Memory B cell (primary cell): ENCODE data around the gene GALNT3.

Experiments used
- ATAC-seq: fragments of 150-1000 bp; cut with Tn5 transposase; 2 replicates; pipeline ENCODE4 v1.10.0; 2021; ENCODE audit warnings: low read depth, mild to moderate bottlenecking, moderate library complexity
- DNase-seq, 2 donors: peaks; one replicate each; pipeline ENCODE4 v3.0.0; 2022; ENCODE audit warnings: low spot score in 2 of 2
- H3K27ac Mint-ChIP-seq: one replicate; pipeline ENCODE4 v1.8.0; 2022; ENCODE audit warnings: mild to moderate bottlenecking, moderate library complexity, mixed read lengths
- H3K27me3 Mint-ChIP-seq: one replicate; pipeline ENCODE4 v1.8.0; 2022; ENCODE audit warnings: mixed read lengths
- H3K36me3 Mint-ChIP-seq: one replicate; pipeline ENCODE4 v1.8.0; 2022; ENCODE audit warnings: mild to moderate bottlenecking, mixed read lengths
- H3K4me1 Mint-ChIP-seq: one replicate; pipeline ENCODE4 v1.8.0; 2022; ENCODE audit warnings: mixed read lengths
- H3K4me3 Mint-ChIP-seq: one replicate; pipeline ENCODE4 v1.8.0; 2022; ENCODE audit warnings: mild to moderate bottlenecking, moderate library complexity, mixed read lengths
- H3K9me3 Mint-ChIP-seq: one replicate; pipeline ENCODE4 v1.8.0; 2022; ENCODE audit warnings: mixed read lengths

The GALNT3 gene

GRCh38 chr2:165814473-165814872 is 20.4 kb upstream of the GALNT3 start:
- Mint-ChIP-seq H3K36me3 (no peaks in the 10 kb centered on the region), H3K4me1 (peaks cover 35% of the 10 kb centered on the region), H3K27ac (peak overlapping the region; percentile 90), H3K4me3 (peak overlapping the region; percentile 31), H3K27me3 (no peaks in the 10 kb centered on the region), H3K9me3 (peaks cover 1% of the 10 kb centered on the region)
- DNase-seq (no peak), ATAC-seq (no peak)

- H3K9me3 Mint-ChIP-seq = peaks cover 1% of the 10 kb centered on the region
- no peak overlapping the region for H3K27ac Mint-ChIP-seq
- no peak overlapping the region for H3K4me3 Mint-ChIP-seq
- H3K27me3 Mint-ChIP-seq = no peaks in the 10 kb centered on the region
- DNase-seq = no peak
- peaks cover 3% of the 10 kb centered on the region for H3K36me3 Mint-ChIP-seq
- peaks cover 23% of the 10 kb centered on the region for H3K4me1 Mint-ChIP-seq
- no peak for ATAC-seq
Measured at GRCh38 chr2:165811592-165812370, 17.7 kb upstream of the GALNT3 start.

- Mint-ChIP-seq H3K27ac (no peak overlapping the region), H3K27me3 (no peaks in the 10 kb centered on the region), H3K36me3 (peaks cover 3% of the 10 kb centered on the region), H3K9me3 (peaks cover 1% of the 10 kb centered on the region), H3K4me3 (no peak overlapping the region), H3K4me1 (peaks cover 11% of the 10 kb centered on the region)
- no peak for ATAC-seq
- DNase-seq = no peak
Measured at GRCh38 chr2:165810418-165810817, 16.4 kb upstream of the GALNT3 start.

GRCh38 chr2:165804719-165805118 is 10.7 kb upstream of the GALNT3 start:
- Mint-ChIP-seq H3K27me3 (no peaks in the 10 kb centered on the region), H3K4me3 (no peak overlapping the region), H3K27ac (no peak overlapping the region), H3K9me3 (no peaks in the 10 kb centered on the region), H3K36me3 (peaks cover 20% of the 10 kb centered on the region), H3K4me1 (no peaks in the 10 kb centered on the region)
- ATAC-seq = no peak
- DNase-seq = no peak

GRCh38 chr2:165803123-165803760 is 9.2 kb upstream of the GALNT3 start:
- no peak overlapping the region for H3K27ac Mint-ChIP-seq
- peaks cover 21% of the 10 kb centered on the region for H3K36me3 Mint-ChIP-seq
- DNase-seq = no peak
- no peaks in the 10 kb centered on the region for H3K27me3 Mint-ChIP-seq
- H3K4me3 Mint-ChIP-seq = no peak overlapping the region
- no peaks in the 10 kb centered on the region for H3K4me1 Mint-ChIP-seq
- no peak for ATAC-seq
- no peaks in the 10 kb centered on the region for H3K9me3 Mint-ChIP-seq

- ATAC-seq (no peak), DNase-seq (no peak)
- no peak overlapping the region for H3K27ac Mint-ChIP-seq
- peaks cover 18% of the 10 kb centered on the region for H3K36me3 Mint-ChIP-seq
- no peaks in the 10 kb centered on the region for H3K9me3 Mint-ChIP-seq
- H3K27me3 Mint-ChIP-seq = no peaks in the 10 kb centered on the region
- peaks cover 3% of the 10 kb centered on the region for H3K4me1 Mint-ChIP-seq
- H3K4me3 Mint-ChIP-seq = no peak overlapping the region
Measured at GRCh38 chr2:165801176-165801575, 7.1 kb upstream of the GALNT3 start.

- Mint-ChIP-seq H3K36me3 (peaks cover 17% of the 10 kb centered on the region), H3K4me1 (peaks cover 11% of the 10 kb centered on the region), H3K27ac (peak overlapping the region; percentile 39), H3K4me3 (no peak overlapping the region), H3K9me3 (no peaks in the 10 kb centered on the region), H3K27me3 (no peaks in the 10 kb centered on the region)
- DNase-seq (no peak), ATAC-seq (no peak)
Measured at GRCh38 chr2:165796819-165797530, 2.9 kb upstream of the GALNT3 start.

GRCh38 chr2:165796129-165796528 is 2.1 kb upstream of the GALNT3 start:
- Mint-ChIP-seq H3K9me3 (no peaks in the 10 kb centered on the region), H3K36me3 (peaks cover 10% of the 10 kb centered on the region), H3K4me3 (no peak overlapping the region), H3K27ac (no peak overlapping the region), H3K4me1 (peaks cover 11% of the 10 kb centered on the region), H3K27me3 (no peaks in the 10 kb centered on the region)
- ATAC-seq (no peak), DNase-seq (no peak)

GRCh38 chr2:165795011-165795410 is 964 bp upstream of the GALNT3 start:
- no peak for ATAC-seq
- no peaks in the 10 kb centered on the region for H3K27me3 Mint-ChIP-seq
- H3K4me1 Mint-ChIP-seq = peaks cover 11% of the 10 kb centered on the region
- no peak for DNase-seq
- H3K4me3 Mint-ChIP-seq = peak overlapping the region; percentile 97
- peak overlapping the region; percentile 96 for H3K27ac Mint-ChIP-seq
- H3K9me3 Mint-ChIP-seq = no peaks in the 10 kb centered on the region
- H3K36me3 Mint-ChIP-seq = peaks cover 5% of the 10 kb centered on the region

GRCh38 chr2:165794536-165794928 is 485 bp upstream of the GALNT3 start:
- H3K27me3 Mint-ChIP-seq = no peaks in the 10 kb centered on the region
- no peaks in the 10 kb centered on the region for H3K9me3 Mint-ChIP-seq
- peak in 1 of 2 donors; percentile 64 for DNase-seq
- H3K4me1 Mint-ChIP-seq = peaks cover 11% of the 10 kb centered on the region
- peak overlapping the region; percentile 97 for H3K4me3 Mint-ChIP-seq
- peak; percentile 87 for ATAC-seq
- peak overlapping the region; percentile 96 for H3K27ac Mint-ChIP-seq
- peaks cover under 1% of the 10 kb centered on the region for H3K36me3 Mint-ChIP-seq

GRCh38 chr2:165793161-165793778 is 777 bp downstream of the GALNT3 start:
- no peaks in the 10 kb centered on the region for H3K36me3 Mint-ChIP-seq
- DNase-seq (peak in 1 of 2 donors; percentile 19), ATAC-seq (no peak)
- peaks cover 18% of the 10 kb centered on the region for H3K4me1 Mint-ChIP-seq
- H3K27me3 Mint-ChIP-seq = no peaks in the 10 kb centered on the region
- peak overlapping the region; percentile 77 for H3K27ac Mint-ChIP-seq
- H3K9me3 Mint-ChIP-seq = no peaks in the 10 kb centered on the region
- peak overlapping the region; percentile 97 for H3K4me3 Mint-ChIP-seq

- Mint-ChIP-seq H3K4me3 (peak overlapping the region; percentile 31), H3K27me3 (no peaks in the 10 kb centered on the region), H3K9me3 (no peaks in the 10 kb centered on the region), H3K36me3 (no peaks in the 10 kb centered on the region), H3K4me1 (peaks cover 20% of the 10 kb centered on the region), H3K27ac (no peak overlapping the region)
- DNase-seq = no peak
- no peak for ATAC-seq
Measured at GRCh38 chr2:165792104-165792454, 2.0 kb downstream of the GALNT3 start.

GRCh38 chr2:165791421-165792103 is 2.5 kb downstream of the GALNT3 start:
- H3K36me3 Mint-ChIP-seq = no peaks in the 10 kb centered on the region
- DNase-seq = no peak
- peaks cover 18% of the 10 kb centered on the region for H3K4me1 Mint-ChIP-seq
- H3K9me3 Mint-ChIP-seq = no peaks in the 10 kb centered on the region
- H3K27ac Mint-ChIP-seq = no peak overlapping the region
- H3K4me3 Mint-ChIP-seq = no peak overlapping the region
- ATAC-seq = no peak
- H3K27me3 Mint-ChIP-seq = no peaks in the 10 kb centered on the region
